Measurements from ENCODE around the gene ATRX.
"Not testable (repeated sequence)": the region's sequence is repeated elsewhere in the genome, so short reads cannot be mapped to it uniquely, and the experiment has no call there.

ATRX gene

DNA sequence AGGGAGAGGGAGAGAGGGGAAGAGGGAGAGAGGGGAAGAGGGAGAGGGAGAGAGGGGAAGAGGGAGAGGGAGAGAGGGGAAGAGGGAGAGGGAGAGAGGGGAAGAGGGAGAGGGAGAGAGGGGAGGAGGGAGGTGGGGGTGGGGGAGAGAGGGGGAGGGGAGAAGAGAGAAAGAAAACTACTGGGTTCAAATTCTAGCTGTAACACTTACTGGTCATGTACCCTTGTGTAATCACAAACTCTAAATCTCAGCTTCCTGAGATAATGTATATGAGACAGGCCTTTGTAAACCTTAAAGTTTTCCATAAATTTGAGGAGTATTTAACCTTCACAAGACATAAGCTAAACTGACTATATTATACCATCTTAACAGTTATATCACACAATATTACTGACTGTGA is 229.7 kb downstream of the ATRX start:
- Histone ChIP-seq H3K4ac (ENCODE audit: low read depth in 1 of 2, low read length in 2 of 2) (no peak overlapping the region), H3K4me2 (ENCODE audit: low read length, poor library complexity, severe bottlenecking) (no peak overlapping the region), H3K36me3 (ENCODE audit: control insufficient read depth in 1 of 2, insufficient read depth in 2 of 2, low read depth in 1 of 2, low read length in 2 of 2) (peaks cover 0 to 16% of the 10 kb centered on the region in 2 experiments)

DNA sequence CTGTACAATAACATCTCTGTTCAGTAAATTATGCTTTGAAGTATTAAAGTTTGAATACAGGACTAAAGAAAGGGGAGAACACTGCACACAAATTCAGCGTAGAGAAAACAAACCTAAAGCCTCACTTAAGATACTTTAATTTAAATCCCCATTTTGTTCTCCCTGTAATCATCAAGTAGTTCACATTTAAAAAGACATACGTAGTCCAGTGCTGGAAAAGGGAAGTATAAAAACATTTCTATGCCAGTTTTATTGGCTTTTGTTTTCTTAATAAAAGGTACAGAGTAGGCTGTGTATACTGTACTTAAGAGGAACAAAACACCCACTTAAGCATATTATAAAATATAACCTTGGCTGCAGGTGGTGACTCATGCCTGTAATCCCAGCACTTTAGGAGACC is 237.3 kb downstream of the ATRX start:
- H3K4ac ChIP-seq (ENCODE audit: low read depth in 1 of 2, low read length in 2 of 2) = no peak overlapping the region
- no peak overlapping the region for H4K91ac ChIP-seq (ENCODE audit: low read length)
- peaks cover 0 to 3% of the 10 kb centered on the region in 2 experiments for H3K36me3 ChIP-seq (ENCODE audit: control insufficient read depth in 1 of 2, insufficient read depth in 2 of 2, low read depth in 1 of 2, low read length in 2 of 2)
- no peak overlapping the region for H4K8ac ChIP-seq (ENCODE audit: low read length)
- no CpG with 5 or more reads among the region's 2 CpGs for WGBS
- H3K27ac ChIP-seq (ENCODE audit: low read length, poor library complexity, severe bottlenecking) = no peak overlapping the region
- DNase-seq = no peak
- no peaks in the 10 kb centered on the region for H3K9me3 ChIP-seq (ENCODE audit: control insufficient read depth, low read length)
- no peak overlapping the region for H2BK120ac ChIP-seq (ENCODE audit: low read depth, low read length)
- no peak overlapping the region for H3K18ac ChIP-seq (ENCODE audit: low read depth in 1 of 2, low read length in 2 of 2)
- no peak overlapping the region for H2BK5ac ChIP-seq (ENCODE audit: low read depth, low read length, poor library complexity, severe bottlenecking)
- H3K4me3 ChIP-seq (ENCODE audit: insufficient read depth in 1 of 2, low read depth in 1 of 2, low read length in 2 of 2) = no peak overlapping the region
- H2AK5ac ChIP-seq (ENCODE audit: low read length, severe bottlenecking) = no peak overlapping the region
- H3K4me1 ChIP-seq (ENCODE audit: control insufficient read depth, insufficient read depth, low read depth, low read length) = no peaks in the 10 kb centered on the region
- no peak overlapping the region for H3K9ac ChIP-seq (ENCODE audit: low read length)
- H2BK15ac ChIP-seq (ENCODE audit: low read depth, poor library complexity, severe bottlenecking) = no peak overlapping the region
- H2AFZ ChIP-seq (ENCODE audit: low read depth, low read length) = no peak overlapping the region
- H2BK12ac ChIP-seq (ENCODE audit: low read length in 2 of 2) = no peak overlapping the region
- H3K14ac ChIP-seq (ENCODE audit: low read length in 2 of 2) = no peak overlapping the region
- no peaks in the 10 kb centered on the region for H3K27me3 ChIP-seq (ENCODE audit: control insufficient read depth in 1 of 2, insufficient read depth in 1 of 2, low read length in 2 of 2)
- H3K4me2 ChIP-seq (ENCODE audit: low read length, poor library complexity, severe bottlenecking) = no peak overlapping the region
- H3K79me1 ChIP-seq (replicated peaks; ENCODE audit: low read length, poor library complexity, severe bottlenecking) = peaks cover 5% of the 10 kb centered on the region
- no peak overlapping the region for H3K23ac ChIP-seq (ENCODE audit: low read length in 2 of 2)

More for the DNA sequence above, 229.7 kb downstream of the ATRX start:
- H2BK15ac ChIP-seq (ENCODE audit: low read depth, poor library complexity, severe bottlenecking) = no peak overlapping the region
- no peak overlapping the region for H3K14ac ChIP-seq (ENCODE audit: low read length in 2 of 2)
- no peak overlapping the region for H2BK5ac ChIP-seq (ENCODE audit: low read depth, low read length, poor library complexity, severe bottlenecking)
- H3K27ac ChIP-seq (ENCODE audit: low read length, poor library complexity, severe bottlenecking) = no peak overlapping the region
- H3K9me3 ChIP-seq (ENCODE audit: control insufficient read depth, low read length) = no peaks in the 10 kb centered on the region
- no peak overlapping the region for H2AK5ac ChIP-seq (ENCODE audit: low read length, severe bottlenecking)
- H2AFZ ChIP-seq (ENCODE audit: low read depth, low read length) = no peak overlapping the region
- no peak overlapping the region for H3K9ac ChIP-seq (ENCODE audit: low read length)
- no peaks in the 10 kb centered on the region for H3K79me1 ChIP-seq (replicated peaks; ENCODE audit: low read length, poor library complexity, severe bottlenecking)
- H3K18ac ChIP-seq (ENCODE audit: low read depth in 1 of 2, low read length in 2 of 2) = no peak overlapping the region
- no peak overlapping the region for H3K23ac ChIP-seq (ENCODE audit: low read length in 2 of 2)
- no peak overlapping the region for H2BK120ac ChIP-seq (ENCODE audit: low read depth, low read length)
- no peaks in the 10 kb centered on the region for H3K27me3 ChIP-seq (ENCODE audit: control insufficient read depth in 1 of 2, insufficient read depth in 1 of 2, low read length in 2 of 2)
- no peaks in the 10 kb centered on the region for H3K4me1 ChIP-seq (ENCODE audit: control insufficient read depth, insufficient read depth, low read depth, low read length)
- no peak overlapping the region for H4K91ac ChIP-seq (ENCODE audit: low read length)
- H3K4me3 ChIP-seq (ENCODE audit: insufficient read depth in 1 of 2, low read depth in 1 of 2, low read length in 2 of 2) = no peak overlapping the region
- no peak overlapping the region for H4K8ac ChIP-seq (ENCODE audit: low read length)
- no peak for DNase-seq
- H2BK12ac ChIP-seq (ENCODE audit: low read length in 2 of 2) = no peak overlapping the region

DNA sequence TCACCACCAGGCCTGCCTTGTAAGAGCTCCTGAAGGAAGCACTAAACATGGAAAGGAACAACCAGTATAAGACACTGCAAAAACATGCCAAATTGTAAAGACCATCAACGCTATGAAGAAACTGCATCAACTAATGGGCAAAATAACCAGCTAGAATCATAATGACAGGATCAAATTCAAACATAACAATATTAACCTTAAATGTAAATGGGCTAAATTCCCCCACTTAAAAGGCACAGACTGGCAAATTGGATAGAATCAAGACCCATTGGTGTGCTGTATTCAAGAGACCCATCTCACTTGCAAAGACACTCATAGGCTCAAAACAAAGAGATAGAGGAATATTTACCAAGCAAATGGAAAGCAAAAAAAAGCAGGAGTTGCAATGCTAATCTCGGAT is 246.2 kb downstream of the ATRX start:
- H2AK5ac ChIP-seq (ENCODE audit: low read length, severe bottlenecking); H3K27me3 ChIP-seq (ENCODE audit: control insufficient read depth in 1 of 2, insufficient read depth in 1 of 2, low read length in 2 of 2); H4K8ac ChIP-seq (ENCODE audit: low read length); DNase-seq; H3K23ac ChIP-seq (ENCODE audit: low read length in 2 of 2); H3K4ac ChIP-seq (ENCODE audit: low read depth in 1 of 2, low read length in 2 of 2); H2AFZ ChIP-seq (ENCODE audit: low read depth, low read length); H4K91ac ChIP-seq (ENCODE audit: low read length); H3K4me3 ChIP-seq (ENCODE audit: insufficient read depth in 1 of 2, low read depth in 1 of 2, low read length in 2 of 2); H2BK5ac ChIP-seq (ENCODE audit: low read depth, low read length, poor library complexity, severe bottlenecking); H2BK120ac ChIP-seq (ENCODE audit: low read depth, low read length); H3K79me1 ChIP-seq (replicated peaks; ENCODE audit: low read length, poor library complexity, severe bottlenecking); H3K4me2 ChIP-seq (ENCODE audit: low read length, poor library complexity, severe bottlenecking); H2BK15ac ChIP-seq (ENCODE audit: low read depth, poor library complexity, severe bottlenecking); H3K14ac ChIP-seq (ENCODE audit: low read length in 2 of 2); H3K9ac ChIP-seq (ENCODE audit: low read length); H3K9me3 ChIP-seq (ENCODE audit: control insufficient read depth, low read length); H3K27ac ChIP-seq (ENCODE audit: low read length, poor library complexity, severe bottlenecking); H2BK12ac ChIP-seq (ENCODE audit: low read length in 2 of 2); H3K18ac ChIP-seq (ENCODE audit: low read depth in 1 of 2, low read length in 2 of 2); H3K4me1 ChIP-seq (ENCODE audit: control insufficient read depth, insufficient read depth, low read depth, low read length); H3K36me3 ChIP-seq (ENCODE audit: control insufficient read depth in 1 of 2, insufficient read depth in 2 of 2, low read depth in 1 of 2, low read length in 2 of 2): not testable (repeated sequence)
- 100% methylated on average over 1 of the region's 2 CpGs for WGBS

DNA sequence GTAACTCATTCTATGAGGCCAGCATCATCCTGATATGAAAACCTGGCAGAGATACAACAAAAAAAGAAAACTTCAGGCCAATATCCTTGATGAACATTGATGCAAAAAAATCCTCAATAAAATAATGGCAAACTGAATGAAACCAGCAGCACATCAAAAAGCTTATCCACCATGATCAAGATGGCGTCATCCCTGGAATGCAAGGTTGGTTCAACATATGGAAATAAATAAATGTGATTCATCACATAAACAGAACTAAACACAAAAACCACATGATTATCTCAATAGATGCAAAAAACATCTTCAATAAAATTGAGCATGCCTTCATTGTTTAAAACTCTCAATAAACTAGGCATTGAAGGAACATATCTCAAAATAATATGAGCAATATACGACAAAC is 254.8 kb downstream of the ATRX start:
- not testable (repeated sequence) for H3K27me3 ChIP-seq (ENCODE audit: control insufficient read depth in 1 of 2, insufficient read depth in 1 of 2, low read length in 2 of 2); H3K18ac ChIP-seq (ENCODE audit: low read depth in 1 of 2, low read length in 2 of 2); H3K27ac ChIP-seq (ENCODE audit: low read length, poor library complexity, severe bottlenecking); H2AK5ac ChIP-seq (ENCODE audit: low read length, severe bottlenecking); H3K9ac ChIP-seq (ENCODE audit: low read length); DNase-seq; H2BK15ac ChIP-seq (ENCODE audit: low read depth, poor library complexity, severe bottlenecking); H3K14ac ChIP-seq (ENCODE audit: low read length in 2 of 2); H2BK5ac ChIP-seq (ENCODE audit: low read depth, low read length, poor library complexity, severe bottlenecking); H3K23ac ChIP-seq (ENCODE audit: low read length in 2 of 2); H4K8ac ChIP-seq (ENCODE audit: low read length); H2BK120ac ChIP-seq (ENCODE audit: low read depth, low read length); H2BK12ac ChIP-seq (ENCODE audit: low read length in 2 of 2); H4K91ac ChIP-seq (ENCODE audit: low read length); H3K4me3 ChIP-seq (ENCODE audit: insufficient read depth in 1 of 2, low read depth in 1 of 2, low read length in 2 of 2); H3K4me2 ChIP-seq (ENCODE audit: low read length, poor library complexity, severe bottlenecking); H3K4me1 ChIP-seq (ENCODE audit: control insufficient read depth, insufficient read depth, low read depth, low read length); H3K9me3 ChIP-seq (ENCODE audit: control insufficient read depth, low read length); H3K79me1 ChIP-seq (replicated peaks; ENCODE audit: low read length, poor library complexity, severe bottlenecking); H2AFZ ChIP-seq (ENCODE audit: low read depth, low read length); H3K4ac ChIP-seq (ENCODE audit: low read depth in 1 of 2, low read length in 2 of 2)
- H3K36me3 ChIP-seq (ENCODE audit: control insufficient read depth in 1 of 2, insufficient read depth in 2 of 2, low read depth in 1 of 2, low read length in 2 of 2) = peaks cover 0 to 11% of the 10 kb centered on the region in 2 experiments
- 80% methylated on average over 1 of the region's 2 CpGs for WGBS
